ENCODE data around the gene ERG. TPM values are rescaled to one million over a fixed set of nuclear protein-coding genes. Genes with fewer than 3 reads are reported as not detected.

The ERG gene
- total and polyA plus RNA-seq, 9 of the 15 experiments (the other 6 are each of a cell fraction or from before 2014, with no cell fraction given) = 0.06 TPM; not detected in 8

DNA sequence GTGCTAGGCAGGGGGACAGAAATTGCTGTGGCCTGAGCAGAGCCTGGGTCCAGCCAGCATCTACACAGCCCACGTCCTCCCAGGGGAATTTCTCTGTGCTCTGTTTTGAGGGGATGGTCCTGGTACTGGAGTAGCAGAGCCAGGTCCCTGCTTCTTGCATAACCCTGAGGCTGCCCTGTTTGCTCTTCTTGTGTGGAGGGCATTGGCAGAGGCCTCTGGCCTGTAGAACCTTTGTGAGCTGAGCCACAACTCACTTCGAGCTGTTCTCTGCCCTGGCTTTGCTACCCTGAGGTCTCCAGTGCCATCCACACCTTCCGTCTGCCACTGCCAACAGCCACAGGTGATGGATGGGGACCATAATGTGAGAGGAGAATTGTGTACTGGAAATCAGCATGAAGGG is 139.6 kb downstream of the ERG start (continued):
- TF ChIP-seq, protein P1, sequence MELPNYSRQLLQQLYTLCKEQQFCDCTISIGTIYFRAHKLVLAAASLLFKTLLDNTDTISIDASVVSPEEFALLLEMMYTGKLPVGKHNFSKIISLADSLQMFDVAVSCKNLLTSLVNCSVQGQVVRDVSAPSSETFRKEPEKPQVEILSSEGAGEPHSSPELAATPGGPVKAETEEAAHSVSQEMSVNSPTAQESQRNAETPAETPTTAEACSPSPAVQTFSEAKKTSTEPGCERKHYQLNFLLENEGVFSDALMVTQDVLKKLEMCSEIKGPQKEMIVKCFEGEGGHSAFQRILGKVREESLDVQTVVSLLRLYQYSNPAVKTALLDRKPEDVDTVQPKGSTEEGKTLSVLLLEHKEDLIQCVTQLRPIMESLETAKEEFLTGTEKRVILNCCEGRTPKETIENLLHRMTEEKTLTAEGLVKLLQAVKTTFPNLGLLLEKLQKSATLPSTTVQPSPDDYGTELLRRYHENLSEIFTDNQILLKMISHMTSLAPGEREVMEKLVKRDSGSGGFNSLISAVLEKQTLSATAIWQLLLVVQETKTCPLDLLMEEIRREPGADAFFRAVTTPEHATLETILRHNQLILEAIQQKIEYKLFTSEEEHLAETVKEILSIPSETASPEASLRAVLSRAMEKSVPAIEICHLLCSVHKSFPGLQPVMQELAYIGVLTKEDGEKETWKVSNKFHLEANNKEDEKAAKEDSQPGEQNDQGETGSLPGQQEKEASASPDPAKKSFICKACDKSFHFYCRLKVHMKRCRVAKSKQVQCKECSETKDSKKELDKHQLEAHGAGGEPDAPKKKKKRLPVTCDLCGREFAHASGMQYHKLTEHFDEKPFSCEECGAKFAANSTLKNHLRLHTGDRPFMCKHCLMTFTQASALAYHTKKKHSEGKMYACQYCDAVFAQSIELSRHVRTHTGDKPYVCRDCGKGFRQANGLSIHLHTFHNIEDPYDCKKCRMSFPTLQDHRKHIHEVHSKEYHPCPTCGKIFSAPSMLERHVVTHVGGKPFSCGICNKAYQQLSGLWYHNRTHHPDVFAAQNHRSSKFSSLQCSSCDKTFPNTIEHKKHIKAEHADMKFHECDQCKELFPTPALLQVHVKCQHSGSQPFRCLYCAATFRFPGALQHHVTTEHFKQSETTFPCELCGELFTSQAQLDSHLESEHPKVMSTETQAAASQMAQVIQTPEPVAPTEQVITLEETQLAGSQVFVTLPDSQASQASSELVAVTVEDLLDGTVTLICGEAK (IDR thresholded peaks at IDR 0.05) = no peak
- TF ChIP-seq, protein P1 (CRISPR knock-in tag; IDR thresholded peaks at IDR 0.05) = no peak
- TF ChIP-seq PTTG1 (tag; IDR thresholded peaks at IDR 0.05; ENCODE audit: low read depth) = no peak
- no peak for TF ChIP-seq ZNF3 (CRISPR knock-in tag; IDR thresholded peaks at IDR 0.05)
- TF ChIP-seq, protein P2, sequence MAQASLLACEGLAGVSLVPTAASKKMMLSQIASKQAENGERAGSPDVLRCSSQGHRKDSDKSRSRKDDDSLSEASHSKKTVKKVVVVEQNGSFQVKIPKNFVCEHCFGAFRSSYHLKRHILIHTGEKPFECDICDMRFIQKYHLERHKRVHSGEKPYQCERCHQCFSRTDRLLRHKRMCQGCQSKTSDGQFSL (CRISPR knock-in tag; IDR thresholded peaks at IDR 0.05) = no peak
- TF ChIP-seq, protein P2 (tag; IDR thresholded peaks at IDR 0.05) = no peak
- TF ChIP-seq SMARCA4 (IDR thresholded peaks at IDR 0.05) = no peak
- no peak for TF ChIP-seq NCOR1 (IDR thresholded peaks at IDR 0.05)
- TF ChIP-seq ZNF316 (IDR thresholded peaks at IDR 0.05) = no peak
